Hematopoietic multipotent progenitor cell treated with erythropoietin and hydrocortisone succinate and interleukin-3 and kit ligand, for 15 days (in vitro differentiated cells): ENCODE data around the gene TOP1.

ENCODE experiments used
- DNase-seq: peaks from one replicate; pipeline ENCODE4 v3.0.0-alpha.2; 2015; ENCODE audit warnings: low spot score

Gene TOP1

GRCh38 chr20:41169791-41170351, 141.2 kb downstream of the TOP1 start:
- DNase-seq, result no peak

DNA sequence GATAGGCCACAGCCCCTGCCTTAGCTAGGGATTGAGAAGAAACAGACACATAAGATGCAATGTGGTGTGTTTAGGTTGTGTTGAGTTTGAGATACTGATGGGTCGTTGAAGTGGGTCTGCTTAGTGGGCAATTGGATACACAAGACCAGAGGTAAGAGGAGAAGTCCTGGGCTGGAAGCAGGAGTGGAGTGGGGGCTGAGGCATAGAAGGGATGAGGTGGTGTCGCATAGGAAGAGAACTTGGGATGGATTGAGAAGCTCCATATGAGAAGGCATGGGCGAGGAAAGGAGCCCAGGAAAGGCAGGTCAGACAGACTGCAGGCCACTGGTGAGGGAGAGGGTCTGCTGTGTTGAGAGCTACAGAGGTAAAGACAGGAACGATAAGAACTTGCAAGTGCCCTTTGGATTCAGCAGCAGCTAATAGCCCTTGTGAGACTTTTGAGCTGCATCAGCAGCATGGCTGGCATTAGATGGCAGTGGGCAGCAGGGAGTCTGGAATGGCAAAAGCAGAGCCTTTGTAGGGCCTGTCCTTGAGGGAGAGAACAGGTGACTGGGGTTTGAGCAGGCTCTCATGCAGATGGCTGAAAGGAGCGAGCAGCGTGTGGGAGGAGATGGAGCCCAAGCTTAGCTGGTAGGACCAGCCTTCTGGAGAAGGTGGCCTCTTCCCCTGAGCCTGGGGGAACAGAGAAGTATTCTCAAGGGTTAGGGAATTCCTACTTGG, 141.9 kb downstream of the TOP1 start:
- no peak for DNase-seq

DNA sequence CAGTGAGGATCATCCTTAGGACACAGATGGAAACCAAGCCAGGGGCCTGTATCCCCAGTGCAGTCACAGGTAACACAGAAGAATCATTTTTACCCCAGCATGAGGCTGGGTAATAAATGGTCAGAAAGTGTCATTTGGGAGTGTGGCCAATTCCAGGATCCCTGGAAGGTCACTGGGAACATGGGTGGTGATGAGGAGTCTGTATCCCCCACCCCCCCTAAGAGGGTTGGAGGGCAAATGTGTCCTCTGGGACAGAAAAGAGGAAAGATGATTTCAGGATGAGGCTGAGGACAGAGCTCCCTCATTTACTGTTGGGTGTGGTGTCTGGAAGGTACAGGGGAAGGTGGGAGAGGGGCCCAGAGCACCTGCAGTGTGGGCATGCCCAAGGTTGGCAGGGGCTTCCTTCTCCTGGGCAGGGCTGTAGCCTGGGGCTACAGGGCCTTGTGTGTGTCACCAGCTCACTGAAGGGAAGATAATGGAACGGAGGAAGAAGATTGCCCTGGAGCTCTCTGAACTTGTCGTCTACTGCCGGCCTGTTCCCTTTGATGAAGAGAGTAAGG, 143.2 kb downstream of the TOP1 start:
- DNase-seq, result no peak

DNA sequence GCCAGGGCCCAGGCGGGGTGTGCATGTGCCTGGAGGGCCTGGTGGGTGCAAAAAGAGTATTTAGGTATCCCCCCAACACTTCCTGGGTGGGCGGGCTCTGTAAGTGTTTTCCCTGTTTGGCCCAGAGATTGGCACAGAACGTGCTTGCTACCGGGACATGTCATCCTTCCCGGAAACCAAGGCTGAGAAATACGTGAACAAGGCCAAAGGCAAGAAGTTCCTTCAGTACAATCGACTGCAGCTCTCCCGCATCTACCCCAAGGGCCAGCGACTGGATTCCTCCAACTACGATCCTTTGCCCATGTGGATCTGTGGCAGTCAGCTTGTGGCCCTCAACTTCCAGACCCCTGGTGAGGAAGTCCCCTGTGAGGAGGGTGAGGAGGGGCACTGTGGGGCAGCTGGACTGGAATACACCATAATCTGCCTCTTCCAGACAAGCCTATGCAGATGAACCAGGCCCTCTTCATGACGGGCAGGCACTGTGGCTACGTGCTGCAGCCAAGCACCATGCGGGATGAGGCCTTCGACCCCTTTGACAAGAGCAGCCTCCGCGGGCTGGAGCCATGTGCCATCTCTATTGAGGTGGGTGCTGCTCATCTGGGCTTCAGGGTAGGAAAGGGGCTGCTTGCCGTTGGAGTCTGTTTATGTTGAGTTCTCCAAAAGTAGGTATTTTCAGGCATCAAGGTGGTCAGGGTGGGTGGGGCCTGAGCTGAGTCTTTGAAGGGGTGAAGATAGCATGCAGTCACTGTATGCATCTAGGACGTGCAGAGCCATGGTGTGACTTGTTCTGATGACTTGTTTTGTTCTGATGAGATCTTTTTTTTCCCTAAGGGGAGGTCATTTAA, 143.9 kb downstream of the TOP1 start:
- no peak for DNase-seq

GRCh38 chr20:41173161-41173721, 144.6 kb downstream of the TOP1 start:
- DNase-seq, result peak; percentile 69

GRCh38 chr20:41173791-41174341, 145.2 kb downstream of the TOP1 start:
- DNase-seq, result no peak
